HepG2 (cell line): ENCODE data around the gene ABCC8. TPM values are rescaled to one million over a fixed set of nuclear protein-coding genes. Genes with fewer than 3 reads are reported as not detected.

Source experiments
- ATAC-seq: fragments of 200-7000 bp; cut with Tn5 transposase; 3 replicates; pipeline ENCODE4 v1.9.1; 2020; ENCODE audit warnings: mild to moderate bottlenecking, moderate library complexity
- BruUV-seq: library from RNA; stranded (reverse); fragments of 400-500 nt; replicated peaks from 2 replicates; lab custom pipeline; 2021; lab: Mats Ljungman, UMichigan
- CTCF ChIA-PET: fragments of 300-600 bp; formaldehyde crosslinking; extraction: SDS; loops from one replicate; lab custom pipeline; 2021; ENCODE audit warnings: low total read pairs, inconsistent platforms, low intra/inter-chr PET ratio; lab: Yijun Ruan, JAX
- POLR2A ChIA-PET: fragments of 350-600 bp; sonication (Branson Sonifier 250); formaldehyde crosslinking; loops from one replicate; lab custom pipeline; 2020; ENCODE audit warnings: antibody characterized with exemption, inconsistent platforms; lab: Yijun Ruan, JAX
- DNase-seq: peaks from one replicate; pipeline ENCODE4 v3.0.0-alpha.2; 2015; ENCODE audit warnings: low spot score
- FAIRE-seq: peaks from 3 replicates; lab custom pipeline; 2011; peaks lifted over from hg19 to GRCh38; lab: Jason Lieb, UNC
- H2AFZ ChIP-seq: one replicate; pipeline ENCODE4 v1.6.1; 2011; ENCODE audit warnings: low read length, inconsistent platforms
- H3K27ac ChIP-seq: fragments of 300-600 bp; 3 replicates; pipeline ENCODE4 v1.8.0; 2011; ENCODE audit warnings: mixed run types, mild to moderate bottlenecking, mixed read lengths, low read length, inconsistent platforms; ENCODE audit not compliant: insufficient read depth; ENCODE audit errors: extremely low read length
- H3K27me3 ChIP-seq, 2 experiments: fragments of 200-600 bp in 1 of 2; 2 replicates in 1 of 2; 3 replicates in 1 of 2; pipeline versions ENCODE4 v1.6.0 to v1.8.0; 2011; ENCODE audit warnings: low read length in 2 of 2, mild to moderate bottlenecking in 2 of 2, moderate library complexity in 2 of 2, inconsistent platforms in 1 of 2; ENCODE audit not compliant: insufficient read depth in 2 of 2, control insufficient read depth in 1 of 2
- H3K36me3 ChIP-seq, 2 experiments: fragments of 200-600 bp in 1 of 2; replicated peaks in 1 of 2; 2 replicates in 1 of 2; 3 replicates in 1 of 2; pipeline versions ENCODE4 v1.5.1 to v1.8.0; 2011; ENCODE audit warnings: low read length in 2 of 2, inconsistent platforms in 1 of 2; ENCODE audit not compliant: insufficient read depth in 2 of 2, control insufficient read depth in 1 of 2
- H3K4me1 ChIP-seq: 2 replicates; pipeline ENCODE4 v1.5.1; 2012; ENCODE audit warnings: low read length, inconsistent platforms; ENCODE audit not compliant: insufficient read depth
- H3K4me2 ChIP-seq: 2 replicates; pipeline ENCODE4 v1.6.0; 2011; ENCODE audit warnings: low read depth, low read length, inconsistent platforms
- H3K4me3 ChIP-seq, 3 experiments: fragments of 200-600 bp in 1 of 3; sonication (generic), shearing (Covaris generic) in 1 of 3; replicated peaks in 1 of 3; 2 replicates each; pipeline ENCODE4 v1.5.1; 2011 to 2016; ENCODE audit warnings: low read length in 3 of 3, inconsistent platforms in 2 of 3, low read depth in 2 of 3, mild to moderate bottlenecking in 2 of 3, control low read depth in 1 of 3, mixed read lengths in 1 of 3; ENCODE audit not compliant: insufficient read depth in 1 of 3
- H3K79me2 ChIP-seq: one replicate; pipeline ENCODE4 v1.6.1; 2011; ENCODE audit warnings: low read length, inconsistent platforms; ENCODE audit not compliant: insufficient read depth
- H3K9ac ChIP-seq: 2 replicates; pipeline ENCODE4 v1.6.0; 2011; ENCODE audit warnings: mild to moderate bottlenecking, low read depth, low read length, inconsistent platforms; ENCODE audit not compliant: insufficient read depth
- H3K9me3 ChIP-seq: 2 replicates; pipeline ENCODE4 v1.5.1; 2012; ENCODE audit warnings: mild to moderate bottlenecking, low read length
- H4K20me1 ChIP-seq: 2 replicates; pipeline ENCODE4 v1.6.0; 2011; ENCODE audit warnings: inconsistent platforms, mild to moderate bottlenecking, low read length, moderate library complexity; ENCODE audit not compliant: insufficient read depth
- DMAP1 ChIP-seq: IDR thresholded peaks from 2 replicates; pipeline ENCODE4 v1.6.1; 2016
- LCORL ChIP-seq, 2 experiments: fragments of 450-650 bp in 1 of 2; sonication (generic) in 1 of 2; formaldehyde crosslinking in 1 of 2; IDR thresholded peaks; 2 replicates each; pipeline versions ENCODE4 v1.5.0 to v1.6.1; 2017 to 2020; ENCODE audit warnings: antibody characterized with exemption in 1 of 2, missing genetic modification reagents in 1 of 2
- MAF1 ChIP-seq: sonication (generic); formaldehyde crosslinking; IDR thresholded peaks from 2 replicates; pipeline ENCODE4 v1.5.0; 2020; ENCODE audit warnings: missing genetic modification reagents, borderline replicate concordance
- MYNN ChIP-seq: sonication (generic); formaldehyde crosslinking; IDR thresholded peaks from 2 replicates; pipeline ENCODE4 v1.4.0; 2020; ENCODE audit warnings: mild to moderate bottlenecking, low read depth, missing genetic modification reagents
- NFE2 ChIP-seq: sonication (generic); formaldehyde crosslinking; IDR thresholded peaks from 2 replicates; pipeline ENCODE4 v1.4.0; 2020; ENCODE audit warnings: missing genetic modification reagents
- NR3C1 ChIP-seq: sonication (generic); formaldehyde crosslinking; IDR thresholded peaks from 2 replicates; pipeline ENCODE4 v1.4.0; 2020; ENCODE audit warnings: missing genetic modification reagents
- RBM22 ChIP-seq: fragments of 200-400 bp; formaldehyde crosslinking; optimal IDR thresholded peaks from 2 replicates; pipeline ENCODE3; 2017; ENCODE audit warnings: mild to moderate bottlenecking, low read length, moderate library complexity
- ZNF256 ChIP-seq: sonication (generic); formaldehyde crosslinking; conservative IDR thresholded peaks from 2 replicates; pipeline ENCODE4 v1.4.0; 2020; ENCODE audit warnings: missing genetic modification reagents
- ZNF75D ChIP-seq: sonication (generic); formaldehyde crosslinking; IDR thresholded peaks from 2 replicates; pipeline ENCODE4 v1.8.1; 2023; ENCODE audit warnings: missing genetic modification reagents, mild to moderate bottlenecking, borderline replicate concordance
- ZNF768 ChIP-seq: sonication (generic); formaldehyde crosslinking; IDR thresholded peaks from 2 replicates; pipeline ENCODE4 v1.4.0; 2020; ENCODE audit warnings: missing genetic modification reagents
- ZNF841 ChIP-seq: sonication (generic); formaldehyde crosslinking; IDR thresholded peaks from 2 replicates; pipeline ENCODE4 v1.8.1; 2023; ENCODE audit warnings: missing genetic modification reagents, borderline replicate concordance
- ZNF879 ChIP-seq: sonication (generic); formaldehyde crosslinking; IDR thresholded peaks from 2 replicates; pipeline ENCODE4 v1.8.1; 2023; ENCODE audit warnings: missing genetic modification reagents
- ZSCAN12 ChIP-seq: sonication (generic); formaldehyde crosslinking; IDR thresholded peaks from 2 replicates; pipeline ENCODE4 v1.9.0; 2021; ENCODE audit warnings: mild to moderate bottlenecking, missing genetic modification reagents
- ZSCAN22 ChIP-seq: sonication (generic); formaldehyde crosslinking; IDR thresholded peaks from 2 replicates; pipeline ENCODE4 v1.4.0; 2020; ENCODE audit warnings: mild to moderate bottlenecking, missing genetic modification reagents
- WGBS: methylation state at CpG from one replicate; pipeline ENCODE4 v1.1.6; 2017; ENCODE audit warnings: low lambda C conversion rate; 5-methylcytosine and 5-hydroxymethylcytosine counted together
- in situ Hi-C: cut with HindIII; loops from 2 replicates; pipeline ENCODE4 v1.10.0; 2017; ENCODE audit warnings: low pct_unique_long_range_greater_than_20kb; ENCODE audit not compliant: extremely low pct_ligation_motif_present
- intact Hi-C: fragments of 100-400 bp; cut with micrococcal nuclease; formaldehyde crosslinking; loops from one replicate; pipeline ENCODE4 v1.10.0; 2022; ENCODE audit not compliant: unreplicated experiment
- polyA plus RNA-seq, 8 experiments: library from polyadenylated mRNA; depleted of rRNA in 3 of 8; stranded (reverse) in 7 of 8; unstranded in 1 of 8; fragments of >200 nt; fragmentation: Illumina TruSeq in 4 of 8; extraction: Trizol in 4 of 8; gene quantifications; 2 replicates each; pipeline versions ENCODE4 v1.2.1 to v1.2.3, GENCODE V29; 2011 to 2016; ENCODE audit warnings: low read depth in 4 of 8, missing spikeins in 1 of 8, mixed read lengths in 1 of 8; ENCODE audit not compliant: insufficient read depth in 1 of 8
- total RNA-seq, 5 experiments: library from RNA; depleted of rRNA; stranded (reverse); fragments of >200 nt; fragmentation: Illumina TruSeq; extraction: Trizol; gene quantifications; 2 replicates each; pipeline ENCODE4 v1.2.3, GENCODE V29; 2016; ENCODE audit warnings: low read depth in 1 of 5
- TF ChIP-seq, protein P1 (sequence below): sonication (generic); formaldehyde crosslinking; IDR thresholded peaks from 2 replicates; pipeline ENCODE4 v1.8.1; 2023; ENCODE audit warnings: mild to moderate bottlenecking, moderate library complexity, missing genetic modification reagents
- TF ChIP-seq, protein P2 (sequence below): sonication (generic); formaldehyde crosslinking; IDR thresholded peaks from 2 replicates; pipeline ENCODE4 v1.5.0; 2020; ENCODE audit warnings: mild to moderate bottlenecking, low read depth, missing genetic modification reagents, borderline replicate concordance

The ABCC8 gene
- total and polyA plus RNA-seq, 2 of the 13 experiments (the other 11 are each of a cell fraction or from before 2014, with no cell fraction given), result not detected

DNA sequence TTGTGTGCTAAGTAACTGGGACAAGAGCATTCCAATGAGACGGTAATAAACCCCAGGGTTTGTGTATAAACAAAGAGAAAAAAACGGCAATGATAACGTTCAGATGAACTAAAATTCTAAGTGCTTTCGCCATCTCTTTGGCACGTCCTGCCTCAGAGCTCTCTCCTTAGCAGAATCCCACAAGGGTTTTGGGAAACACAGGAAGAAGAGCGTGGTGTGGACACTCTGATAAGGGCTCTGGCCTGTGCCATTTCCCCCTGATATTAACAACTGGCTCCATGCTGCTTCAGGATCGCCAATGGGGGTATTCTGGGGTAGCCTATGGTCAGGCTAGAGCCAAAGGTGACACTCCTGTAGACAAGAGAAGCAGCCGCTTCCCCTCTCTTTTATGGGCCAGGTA is 18.4 kb downstream of the ABCC8 start:
- H3K4me1 ChIP-seq, result no peaks in the 10 kb centered on the region
- in situ Hi-C loops (no loop called here), intact Hi-C loops (no loop called here)
- no peaks in the 10 kb centered on the region for H4K20me1 ChIP-seq
- no peak overlapping the region for H2AFZ ChIP-seq
- FAIRE-seq, result no peak
- WGBS, result 13% methylated on average over 8 of the region's 8 CpGs
- no peak overlapping the region for H3K4me2 ChIP-seq
- no peak overlapping the region for H3K9ac ChIP-seq
- CTCF ChIA-PET, result no interaction called here
- DNase-seq, result no peak
- H3K27ac ChIP-seq, result no peak overlapping the region
- H3K36me3 ChIP-seq, result no peaks in the 10 kb centered on the region
- no peaks in the 10 kb centered on the region for H3K79me2 ChIP-seq
- peaks cover 3 to 43% of the 10 kb centered on the region in 2 experiments; a peak in 3 of 5 replicates for H3K27me3 ChIP-seq
- no peaks in the 10 kb centered on the region for H3K9me3 ChIP-seq
- no peak overlapping the region for H3K4me3 ChIP-seq
- POLR2A ChIA-PET, result no interaction called here
- no peak for ATAC-seq
- no peak for TF ChIP-seq ZSCAN22
- TF ChIP-seq, all 625 proteins: peak for 0
- BruUV-seq, result no TSS peak

DNA sequence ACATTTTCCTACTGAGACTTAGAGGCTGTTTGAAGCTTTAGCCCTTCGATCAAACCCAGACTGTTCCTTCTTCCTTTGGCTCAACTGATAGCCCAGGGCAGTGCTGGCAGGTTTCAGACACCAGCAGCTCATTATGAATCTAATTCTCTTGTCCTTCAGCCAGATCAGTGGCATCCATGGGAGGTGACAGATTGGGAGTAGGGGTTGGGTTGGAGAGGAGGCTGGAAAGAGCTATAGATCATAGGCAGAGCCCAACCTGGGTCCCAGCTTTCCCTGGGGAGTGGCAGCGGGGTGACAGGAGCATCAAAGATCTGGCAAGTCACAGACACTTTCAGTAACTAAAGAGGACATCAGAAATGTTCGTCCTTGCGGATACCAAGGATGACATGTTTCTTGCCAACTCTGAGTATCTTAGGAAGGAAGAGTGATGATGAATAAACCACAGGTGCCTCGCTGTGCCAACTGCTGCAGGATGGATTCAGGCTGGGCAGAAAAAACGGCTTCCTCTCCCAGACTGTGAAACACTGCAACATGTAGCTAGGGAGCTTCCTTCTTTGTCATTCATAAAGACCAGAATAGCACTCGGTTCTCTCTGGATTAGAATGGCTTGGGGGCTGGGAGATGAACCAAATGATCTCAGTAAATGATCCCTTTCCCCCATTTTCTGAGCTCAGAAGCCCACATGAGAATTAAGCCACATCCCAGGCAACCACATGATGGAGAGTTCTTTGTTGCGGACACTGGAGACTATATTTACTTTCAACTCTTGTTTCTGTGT is 19.1 kb downstream of the ABCC8 start:
- Histone ChIP-seq H3K36me3 (no peaks in the 10 kb centered on the region), H4K20me1 (no peaks in the 10 kb centered on the region), H3K4me1 (no peaks in the 10 kb centered on the region), H3K9ac (no peak overlapping the region), H3K27me3 (peaks cover 3 to 45% of the 10 kb centered on the region in 2 experiments; a peak in 3 of 5 replicates), H3K27ac (no peak overlapping the region), H3K79me2 (no peaks in the 10 kb centered on the region), H3K4me2 (no peak overlapping the region), H3K4me3 (no peak overlapping the region), H3K9me3 (no peaks in the 10 kb centered on the region), H2AFZ (no peak overlapping the region)
- no TSS peak for BruUV-seq
- in situ Hi-C loops (no loop called here), intact Hi-C loops (no loop called here)
- ChIA-PET POLR2A (no interaction called here), CTCF (no interaction called here)
- ATAC-seq (no peak), FAIRE-seq (no peak), DNase-seq (no peak)
- WGBS, result 35% methylated on average over 8 of the region's 8 CpGs
- no peak for TF ChIP-seq DMAP1 (CRISPR knock-in tag)
- TF ChIP-seq NR3C1 (CRISPR knock-in tag), result no peak
- no peak for TF ChIP-seq ZNF75D
- TF ChIP-seq LCORL (IDR thresholded peaks at IDR 0.05), result no peak
- no peak for TF ChIP-seq LCORL (CRISPR knock-in tag; IDR thresholded peaks at IDR 0.05)
- TF ChIP-seq ZNF841 (CRISPR knock-in tag), result no peak
- TF ChIP-seq MAF1 (CRISPR knock-in tag), result no peak
- no peak for TF ChIP-seq RBM22
- TF ChIP-seq ZNF256 (CRISPR knock-in tag), result no peak
- no peak for TF ChIP-seq ZNF879 (CRISPR knock-in tag)
- no peak for TF ChIP-seq ZNF768 (CRISPR knock-in tag)
- TF ChIP-seq, protein P1, sequence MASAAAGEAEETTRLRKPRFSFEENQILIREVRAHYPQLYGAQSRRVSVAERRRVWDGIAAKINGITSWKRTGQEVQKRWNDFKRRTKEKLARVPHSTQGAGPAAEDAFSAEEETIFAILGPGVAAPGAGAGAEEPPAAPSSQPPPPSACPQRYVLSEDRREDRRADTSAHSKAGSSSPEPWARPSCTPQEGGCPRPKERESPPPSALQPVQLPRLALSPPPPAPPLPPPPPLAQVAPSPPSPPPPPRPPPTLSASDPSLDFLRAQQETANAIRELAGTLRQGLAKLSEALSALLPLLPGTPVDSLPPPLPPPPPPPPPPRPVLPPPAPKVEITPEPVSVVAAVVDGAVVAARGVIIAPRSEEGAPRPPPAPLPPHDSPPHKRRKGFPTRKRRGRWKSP (CRISPR knock-in tag), result no peak
- TF ChIP-seq NFE2, result no peak
- no peak for TF ChIP-seq MYNN
- TF ChIP-seq, protein P2, sequence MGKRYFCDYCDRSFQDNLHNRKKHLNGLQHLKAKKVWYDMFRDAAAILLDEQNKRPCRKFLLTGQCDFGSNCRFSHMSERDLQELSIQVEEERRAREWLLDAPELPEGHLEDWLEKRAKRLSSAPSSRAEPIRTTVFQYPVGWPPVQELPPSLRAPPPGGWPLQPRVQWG (CRISPR knock-in tag), result no peak
- TF ChIP-seq ZSCAN12 (CRISPR knock-in tag), result no peak
